Trophoblast cell (in vitro differentiated cells and primary cell): Measurements from ENCODE around the gene TNFRSF6B.

Source experiments
- DNase-seq, 2 donors: peaks; one replicate each; pipeline ENCODE4 v3.0.0-alpha.2; 2016
- H2AFZ ChIP-seq: 2 replicates; pipeline ENCODE4 v1.6.1; 2013; ENCODE audit warnings: low read length, moderate library complexity, mild to moderate bottlenecking; ENCODE audit not compliant: insufficient read depth, poor library complexity
- H2AK5ac ChIP-seq: 2 replicates; pipeline ENCODE4 v1.6.1; 2013; ENCODE audit warnings: mild to moderate bottlenecking, low read length
- H2BK120ac ChIP-seq: 2 replicates; pipeline ENCODE4 v1.6.1; 2013; ENCODE audit warnings: low read length, mild to moderate bottlenecking, moderate library complexity; ENCODE audit not compliant: insufficient read depth, poor library complexity
- H2BK12ac ChIP-seq: 2 replicates; pipeline ENCODE4 v1.6.1; 2013; ENCODE audit warnings: mild to moderate bottlenecking, low read length, moderate library complexity
- H2BK5ac ChIP-seq: 2 replicates; pipeline ENCODE4 v1.6.1; 2013; ENCODE audit warnings: low read length, low read depth, moderate library complexity, mild to moderate bottlenecking; ENCODE audit not compliant: poor library complexity
- H3K14ac ChIP-seq: 2 replicates; pipeline ENCODE4 v1.6.1; 2013; ENCODE audit warnings: mild to moderate bottlenecking, low read length
- H3K18ac ChIP-seq: 2 replicates; pipeline ENCODE4 v1.6.1; 2013; ENCODE audit warnings: mild to moderate bottlenecking, low read length
- H3K23ac ChIP-seq: 2 replicates; pipeline ENCODE4 v1.6.1; 2013; ENCODE audit warnings: low read length
- H3K27ac ChIP-seq: 2 replicates; pipeline ENCODE4 v1.5.1; 2013; ENCODE audit warnings: low read depth, mild to moderate bottlenecking, inconsistent platforms, low read length, moderate library complexity
- H3K27me3 ChIP-seq: 2 replicates; pipeline ENCODE4 v1.6.1; 2013; ENCODE audit warnings: inconsistent platforms, mild to moderate bottlenecking, low read length, moderate library complexity; ENCODE audit not compliant: insufficient read depth
- H3K36me3 ChIP-seq, 2 experiments: 1 replicate in 1 of 2; 2 replicates in 1 of 2; pipeline ENCODE4 v1.6.1; 2013; ENCODE audit warnings: low read length in 2 of 2, mild to moderate bottlenecking in 2 of 2, moderate library complexity in 1 of 2; ENCODE audit not compliant: insufficient read depth in 2 of 2, control insufficient read depth in 1 of 2
- H3K4ac ChIP-seq: 2 replicates; pipeline ENCODE4 v1.6.1; 2013; ENCODE audit warnings: low read depth, mild to moderate bottlenecking, low read length, moderate library complexity
- H3K4me1 ChIP-seq, 2 experiments: 1 replicate in 1 of 2; 2 replicates in 1 of 2; pipeline ENCODE4 v1.6.1; 2013; ENCODE audit warnings: low read length in 2 of 2, mild to moderate bottlenecking in 2 of 2, moderate library complexity in 1 of 2; ENCODE audit not compliant: insufficient read depth in 2 of 2, control insufficient read depth in 1 of 2
- H3K4me2 ChIP-seq: 2 replicates; pipeline ENCODE4 v1.6.1; 2013; ENCODE audit warnings: inconsistent platforms, mild to moderate bottlenecking, low read length, moderate library complexity
- H3K4me3 ChIP-seq: 2 replicates; pipeline ENCODE4 v1.5.1; 2013; ENCODE audit warnings: mild to moderate bottlenecking, low read depth, low read length, inconsistent platforms
- H3K79me1 ChIP-seq: one replicate; pipeline ENCODE4 v1.6.1; 2013; ENCODE audit warnings: low read length
- H3K79me2 ChIP-seq: 2 replicates; pipeline ENCODE4 v1.6.1; 2013; ENCODE audit warnings: low read length, mild to moderate bottlenecking; ENCODE audit not compliant: control insufficient read depth, insufficient read depth, poor library complexity
- H3K9ac ChIP-seq: 2 replicates; pipeline ENCODE4 v1.6.1; 2013; ENCODE audit warnings: mild to moderate bottlenecking, low read length
- H3K9me3 ChIP-seq: 2 replicates; pipeline ENCODE4 v1.6.1; 2013; ENCODE audit warnings: low read depth, mild to moderate bottlenecking, control low read depth, inconsistent platforms, low read length; ENCODE audit not compliant: insufficient read depth
- H4K12ac ChIP-seq: 2 replicates; pipeline ENCODE4 v1.6.1; 2013; ENCODE audit warnings: low read depth, mild to moderate bottlenecking, low read length, moderate library complexity
- H4K8ac ChIP-seq: 2 replicates; pipeline ENCODE4 v1.6.1; 2013; ENCODE audit warnings: low read depth, mild to moderate bottlenecking, low read length, moderate library complexity
- H4K91ac ChIP-seq: one replicate; pipeline ENCODE4 v1.6.1; 2013; ENCODE audit warnings: low read depth, mild to moderate bottlenecking, low read length, moderate library complexity
- WGBS: extraction: QIAGEN DNeasy Blood & Tissue Kit; methylation state at CpG from one replicate; pipeline ENCODE4 v1.1.7; 2013; ENCODE audit warnings: missing lambda C conversion rate; ENCODE audit not compliant: insufficient read length, insufficient coverage; ENCODE audit errors: extremely low coverage; 5-methylcytosine and 5-hydroxymethylcytosine counted together

The TNFRSF6B gene

DNA sequence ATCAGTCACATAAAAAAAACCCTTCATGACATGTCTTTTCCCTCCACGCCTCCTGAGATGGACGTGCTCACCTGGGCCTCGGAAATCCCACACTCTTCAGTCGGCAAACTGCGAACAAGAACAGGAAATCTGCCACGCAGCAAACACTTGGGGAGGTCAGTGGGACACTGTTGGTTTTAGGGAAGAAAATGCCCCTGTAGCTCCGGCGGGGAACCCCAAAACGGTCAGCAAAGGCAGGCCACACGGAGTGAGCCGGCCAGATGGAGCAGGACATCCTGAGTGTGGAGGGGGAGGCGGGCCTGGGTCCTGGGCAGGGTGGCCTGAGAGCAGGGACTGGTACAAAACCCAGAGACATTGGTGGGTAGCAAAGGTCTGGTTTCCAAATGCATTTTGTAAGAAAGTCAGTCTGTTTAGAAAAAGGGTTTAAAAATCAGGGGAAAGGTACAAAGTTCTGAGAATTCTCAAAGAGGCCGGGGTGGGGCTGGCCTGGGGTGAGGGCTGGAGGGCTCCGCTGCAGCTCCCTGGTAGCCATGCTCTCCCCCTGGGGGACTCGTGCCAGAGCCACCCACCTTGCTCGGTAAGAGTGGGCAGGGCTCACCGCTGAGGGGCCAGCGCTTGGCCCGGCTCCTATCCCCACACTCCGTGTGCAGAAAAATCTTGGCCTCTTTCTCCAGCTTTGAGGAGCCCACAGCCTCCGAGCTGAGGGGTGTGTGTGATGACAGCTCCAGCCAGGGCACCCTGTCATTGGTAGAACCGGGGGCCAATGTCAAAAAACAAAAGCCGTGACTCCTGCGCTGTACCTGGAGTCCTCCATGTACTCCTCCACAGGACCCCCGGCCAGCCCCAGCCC, 48.3 kb downstream of the TNFRSF6B start:
- H3K27me3 ChIP-seq = no peaks in the 10 kb centered on the region
- H2AFZ ChIP-seq = no peak overlapping the region
- H3K9me3 ChIP-seq = no peaks in the 10 kb centered on the region
- H3K4ac ChIP-seq = no peak overlapping the region
- H3K4me2 ChIP-seq = no peak overlapping the region
- WGBS = no CpG with 5 or more reads among the region's 25 CpGs
- peaks cover 13% of the 10 kb centered on the region for H3K79me1 ChIP-seq
- H2BK5ac ChIP-seq = no peak overlapping the region
- H4K12ac ChIP-seq = no peak overlapping the region
- no peak overlapping the region for H3K27ac ChIP-seq
- H3K4me1 ChIP-seq = peaks cover 8 to 10% of the 10 kb centered on the region in 2 experiments
- H3K23ac ChIP-seq = no peak overlapping the region
- DNase-seq = no peak
- peaks cover 34 to 43% of the 10 kb centered on the region in 2 experiments for H3K36me3 ChIP-seq
- H3K14ac ChIP-seq = no peak overlapping the region
- H2BK12ac ChIP-seq = no peak overlapping the region
- no peak overlapping the region for H4K8ac ChIP-seq
- H2BK120ac ChIP-seq = no peak overlapping the region
- H3K18ac ChIP-seq = no peak overlapping the region
- no peak overlapping the region for H2AK5ac ChIP-seq
- no peak overlapping the region for H4K91ac ChIP-seq
- H3K4me3 ChIP-seq = no peak overlapping the region
- H3K9ac ChIP-seq = no peak overlapping the region
- H3K79me2 ChIP-seq = peaks cover 7% of the 10 kb centered on the region

DNA sequence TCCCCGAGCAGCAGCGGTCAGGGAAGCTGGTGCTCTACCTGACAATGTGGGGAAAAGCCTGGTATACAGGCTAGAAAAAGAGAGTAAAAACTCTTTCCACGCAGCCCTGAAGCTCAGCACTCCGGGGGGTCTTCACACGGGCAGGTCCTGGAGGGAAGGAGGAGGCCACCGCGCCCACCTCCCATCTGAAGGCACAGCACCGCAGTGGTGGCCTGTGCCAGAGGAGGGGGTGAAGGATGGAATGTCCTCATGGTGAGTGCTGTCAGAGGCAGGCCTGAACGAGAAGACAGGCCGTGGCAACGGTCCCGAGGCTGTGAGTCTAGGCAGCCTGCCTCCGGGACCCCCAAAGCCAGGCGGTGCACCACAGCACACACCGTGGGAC, 49.0 kb downstream of the TNFRSF6B start:
- H2AFZ ChIP-seq = no peak overlapping the region
- peaks cover 34 to 43% of the 10 kb centered on the region in 2 experiments for H3K36me3 ChIP-seq
- H3K9me3 ChIP-seq = no peaks in the 10 kb centered on the region
- peaks cover 8 to 10% of the 10 kb centered on the region in 2 experiments for H3K4me1 ChIP-seq
- no peak for DNase-seq
- no peak overlapping the region for H3K14ac ChIP-seq
- no peak overlapping the region for H2AK5ac ChIP-seq
- no peak overlapping the region for H3K4ac ChIP-seq
- H3K79me1 ChIP-seq = peaks cover 10% of the 10 kb centered on the region
- H2BK5ac ChIP-seq = no peak overlapping the region
- H4K12ac ChIP-seq = no peak overlapping the region
- no peak overlapping the region for H4K91ac ChIP-seq
- no peak overlapping the region for H3K18ac ChIP-seq
- H3K27me3 ChIP-seq = no peaks in the 10 kb centered on the region
- no peak overlapping the region for H3K9ac ChIP-seq
- H2BK120ac ChIP-seq = no peak overlapping the region
- H3K4me2 ChIP-seq = no peak overlapping the region
- no CpG with 5 or more reads among the region's 15 CpGs for WGBS
- H3K23ac ChIP-seq = no peak overlapping the region
- no peak overlapping the region for H3K27ac ChIP-seq
- H4K8ac ChIP-seq = no peak overlapping the region
- H2BK12ac ChIP-seq = no peak overlapping the region
- H3K79me2 ChIP-seq = peaks cover 5% of the 10 kb centered on the region
- no peak overlapping the region for H3K4me3 ChIP-seq

DNA sequence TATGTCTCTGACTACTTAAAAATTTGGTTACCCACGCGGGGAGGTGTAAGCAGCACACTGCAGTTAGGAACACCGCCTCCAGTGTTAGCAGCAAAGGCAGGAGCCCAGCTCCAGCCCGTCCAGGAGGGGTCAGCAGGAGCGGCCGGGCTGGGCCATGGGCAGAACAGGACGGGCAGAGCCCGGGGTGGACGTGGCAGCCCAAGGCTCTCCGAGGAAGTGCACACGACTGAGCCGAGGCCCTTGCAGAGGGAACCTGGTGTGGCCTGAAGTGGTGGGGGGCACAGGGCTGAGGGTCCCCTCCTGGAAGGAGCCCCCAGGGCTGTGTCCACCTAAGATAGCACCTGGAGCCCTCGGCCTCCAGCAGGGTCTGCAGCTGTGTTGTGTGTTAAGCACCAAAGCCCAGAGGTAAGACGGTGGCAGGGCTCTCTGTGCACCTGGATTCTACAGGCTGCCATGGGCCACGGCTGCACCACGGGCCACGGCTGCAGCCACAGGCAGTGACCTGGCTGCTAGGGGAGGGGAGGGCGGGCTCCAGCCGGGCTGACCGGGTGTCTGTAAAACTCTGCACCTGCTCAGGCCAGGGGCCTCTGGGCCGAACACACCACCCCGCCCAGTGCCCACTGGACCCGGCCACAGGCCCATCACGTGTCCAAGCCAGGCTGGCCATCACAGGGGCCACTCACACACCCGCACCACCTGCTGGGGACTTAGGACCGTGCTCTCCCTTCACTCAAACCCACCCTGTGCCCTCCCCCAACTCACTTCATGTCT, 49.7 kb downstream of the TNFRSF6B start:
- H3K4me1 ChIP-seq = peaks cover 5 to 7% of the 10 kb centered on the region in 2 experiments
- H2AFZ ChIP-seq = no peak overlapping the region
- H4K12ac ChIP-seq = no peak overlapping the region
- no peak overlapping the region for H4K8ac ChIP-seq
- no peak overlapping the region for H4K91ac ChIP-seq
- no peak overlapping the region for H2AK5ac ChIP-seq
- H3K4me2 ChIP-seq = no peak overlapping the region
- H3K27me3 ChIP-seq = no peaks in the 10 kb centered on the region
- H3K9me3 ChIP-seq = no peaks in the 10 kb centered on the region
- no peak overlapping the region for H3K9ac ChIP-seq
- peaks cover 4% of the 10 kb centered on the region for H3K79me1 ChIP-seq
- no peak overlapping the region for H3K4me3 ChIP-seq
- no peak overlapping the region for H3K14ac ChIP-seq
- no peak overlapping the region for H3K4ac ChIP-seq
- H2BK120ac ChIP-seq = no peak overlapping the region
- DNase-seq = no peak
- no CpG with 5 or more reads among the region's 26 CpGs for WGBS
- no peak overlapping the region for H2BK12ac ChIP-seq
- H3K27ac ChIP-seq = no peak overlapping the region
- peaks cover 34 to 43% of the 10 kb centered on the region in 2 experiments for H3K36me3 ChIP-seq
- H3K23ac ChIP-seq = no peak overlapping the region
- H3K18ac ChIP-seq = no peak overlapping the region
- H2BK5ac ChIP-seq = no peak overlapping the region
- peaks cover 2% of the 10 kb centered on the region for H3K79me2 ChIP-seq

DNA sequence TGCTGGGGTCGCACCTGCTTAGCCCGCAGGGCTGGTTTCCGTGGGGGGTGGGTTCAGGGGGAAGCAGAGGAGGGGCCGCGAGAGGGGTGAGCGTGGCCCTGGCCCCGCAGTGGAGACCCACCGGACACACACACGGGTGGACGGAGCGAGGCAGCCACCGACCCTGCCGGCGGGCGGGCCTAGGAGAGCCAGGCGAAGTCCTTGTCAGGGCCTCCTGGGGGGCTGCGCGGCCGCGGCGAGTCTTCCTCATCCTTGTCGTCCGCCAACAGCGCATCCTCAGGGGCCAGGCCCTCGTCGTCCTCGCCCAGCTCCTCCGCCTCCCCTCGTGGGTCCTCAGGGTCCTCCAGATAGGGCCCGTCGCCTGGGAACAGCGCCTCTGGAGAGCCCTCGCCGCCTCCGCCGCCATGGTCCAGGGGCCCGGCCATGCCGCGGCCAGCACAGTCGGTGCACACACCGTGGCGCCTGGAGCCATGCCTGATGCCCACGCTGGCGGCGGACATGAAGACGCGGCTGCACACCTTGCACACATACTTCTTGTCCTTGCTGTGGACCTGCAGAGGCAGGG, 50.4 kb downstream of the TNFRSF6B start:
- H2BK12ac ChIP-seq = no peak overlapping the region
- H4K91ac ChIP-seq = no peak overlapping the region
- no peak for DNase-seq
- H3K23ac ChIP-seq = no peak overlapping the region
- no peak overlapping the region for H2BK120ac ChIP-seq
- no peak overlapping the region for H2AFZ ChIP-seq
- H2AK5ac ChIP-seq = no peak overlapping the region
- H3K9ac ChIP-seq = no peak overlapping the region
- H3K79me1 ChIP-seq = no peaks in the 10 kb centered on the region
- no peak overlapping the region for H3K27ac ChIP-seq
- no peaks in the 10 kb centered on the region for H3K9me3 ChIP-seq
- H2BK5ac ChIP-seq = no peak overlapping the region
- no CpG with 5 or more reads among the region's 47 CpGs for whole genome bisulfite sequencing
- H3K14ac ChIP-seq = no peak overlapping the region
- no peak overlapping the region for H3K4me3 ChIP-seq
- no peak overlapping the region for H3K18ac ChIP-seq
- no peak overlapping the region for H4K12ac ChIP-seq
- no peaks in the 10 kb centered on the region for H3K79me2 ChIP-seq
- H3K4me2 ChIP-seq = no peak overlapping the region
- H3K4me1 ChIP-seq = peaks cover 0 to under 1% of the 10 kb centered on the region in 2 experiments
- H4K8ac ChIP-seq = no peak overlapping the region
- peaks cover 28 to 36% of the 10 kb centered on the region in 2 experiments for H3K36me3 ChIP-seq
- no peak overlapping the region for H3K4ac ChIP-seq
- H3K27me3 ChIP-seq = no peaks in the 10 kb centered on the region
